HepG2 (cell line): ENCODE data around the gene SLC34A3. TPM values are rescaled to one million over a fixed set of nuclear protein-coding genes. Genes with fewer than 3 reads are reported as not detected.

Source experiments
- ATF1 ChIP-seq: IDR thresholded peaks from 2 replicates; pipeline ENCODE4 v1.6.1; 2016; ENCODE audit warnings: mild to moderate bottlenecking, control low read depth
- BORCS8-MEF2B ChIP-seq: sonication (generic); formaldehyde crosslinking; IDR thresholded peaks from 2 replicates; pipeline ENCODE4 v1.8.0; 2022; ENCODE audit warnings: mild to moderate bottlenecking, missing genetic modification reagents
- CBX5 ChIP-seq: sonication (generic); formaldehyde crosslinking; IDR thresholded peaks from 2 replicates; pipeline ENCODE4 v1.4.0; 2020; ENCODE audit warnings: missing genetic modification reagents, borderline replicate concordance
- FOXJ3 ChIP-seq: sonication (generic); formaldehyde crosslinking; IDR thresholded peaks from 2 replicates; pipeline ENCODE4 v1.4.0; 2020; ENCODE audit warnings: missing genetic modification reagents, mild to moderate bottlenecking, borderline replicate concordance
- KDM5B ChIP-seq: sonication (generic); formaldehyde crosslinking; IDR thresholded peaks from 2 replicates; pipeline ENCODE4 v1.4.0; 2020; ENCODE audit warnings: missing genetic modification reagents, mild to moderate bottlenecking, borderline replicate concordance
- KLF15 ChIP-seq: sonication (generic); formaldehyde crosslinking; IDR thresholded peaks from 2 replicates; pipeline ENCODE4 v1.8.1; 2023; ENCODE audit warnings: borderline replicate concordance, mild to moderate bottlenecking, inconsistent platforms, missing genetic modification reagents, mixed read lengths
- NFKB2 ChIP-seq: sonication (generic); formaldehyde crosslinking; IDR thresholded peaks from 2 replicates; pipeline ENCODE4 v1.4.0; 2020; ENCODE audit warnings: missing genetic modification reagents, borderline replicate concordance
- NR1H2 ChIP-seq: sonication (generic); formaldehyde crosslinking; IDR thresholded peaks from 2 replicates; pipeline ENCODE4 v1.8.1; 2022; ENCODE audit warnings: low read depth, missing genetic modification reagents, borderline replicate concordance
- RBM22 ChIP-seq: fragments of 200-400 bp; formaldehyde crosslinking; optimal IDR thresholded peaks from 2 replicates; pipeline ENCODE3; 2017; ENCODE audit warnings: mild to moderate bottlenecking, low read length, moderate library complexity
- SMARCC2 ChIP-seq: fragments of 450-650 bp; IDR thresholded peaks from 2 replicates; pipeline ENCODE4 v1.6.1; 2017; ENCODE audit warnings: antibody characterized with exemption, mild to moderate bottlenecking
- SRSF4 ChIP-seq: fragments of 200-400 bp; formaldehyde crosslinking; IDR thresholded peaks from one replicate; pipeline ENCODE4 v1.6.1; 2018; ENCODE audit warnings: mild to moderate bottlenecking, low read depth, low read length, moderate library complexity; ENCODE audit not compliant: poor library complexity, severe bottlenecking
- YY1 ChIP-seq: IDR thresholded peaks from 2 replicates; pipeline ENCODE4 v1.6.1; 2011; ENCODE audit warnings: low read length, low read depth, moderate library complexity, mild to moderate bottlenecking; ENCODE audit not compliant: insufficient read depth, insufficient replicate concordance
- ZBTB7A ChIP-seq: sonication (generic); formaldehyde crosslinking; IDR thresholded peaks from 2 replicates; pipeline ENCODE4 v1.8.0; 2022; ENCODE audit warnings: mild to moderate bottlenecking, missing genetic modification reagents
- ZC3H13 ChIP-seq: sonication (generic); formaldehyde crosslinking; IDR thresholded peaks from 2 replicates; pipeline ENCODE4 v1.8.1; 2023; ENCODE audit warnings: mild to moderate bottlenecking, missing genetic modification reagents, moderate library complexity
- ZFP90 ChIP-seq: sonication (generic); formaldehyde crosslinking; IDR thresholded peaks from 2 replicates; pipeline ENCODE4 v1.8.0; 2022; ENCODE audit warnings: missing genetic modification reagents, mild to moderate bottlenecking, inconsistent platforms, borderline replicate concordance
- ZNF30 ChIP-seq: sonication (generic); formaldehyde crosslinking; IDR thresholded peaks from 2 replicates; pipeline ENCODE4 v1.5.0; 2020; ENCODE audit warnings: mild to moderate bottlenecking, missing genetic modification reagents
- ZNF431 ChIP-seq: sonication (generic); formaldehyde crosslinking; IDR thresholded peaks from 2 replicates; pipeline ENCODE4 v1.9.0; 2022; ENCODE audit warnings: missing genetic modification reagents, low read depth, mild to moderate bottlenecking, borderline replicate concordance
- ZNF441 ChIP-seq: sonication (generic); formaldehyde crosslinking; IDR thresholded peaks from 2 replicates; pipeline ENCODE4 v1.7.0; 2021; ENCODE audit warnings: missing genetic modification reagents, borderline replicate concordance
- ZNF468 ChIP-seq: sonication (generic); formaldehyde crosslinking; IDR thresholded peaks from 2 replicates; pipeline ENCODE4 v1.8.0; 2022; ENCODE audit warnings: mild to moderate bottlenecking, moderate library complexity, missing genetic modification reagents
- ZNF564 ChIP-seq: sonication (generic); formaldehyde crosslinking; IDR thresholded peaks from 2 replicates; pipeline ENCODE4 v1.8.1; 2023; ENCODE audit warnings: mild to moderate bottlenecking, missing genetic modification reagents
- ZNF672 ChIP-seq: sonication (generic); formaldehyde crosslinking; IDR thresholded peaks from 2 replicates; pipeline ENCODE4 v1.8.1; 2022; ENCODE audit warnings: missing genetic modification reagents
- polyA plus RNA-seq, 8 experiments: library from polyadenylated mRNA; depleted of rRNA in 3 of 8; stranded (reverse) in 7 of 8; unstranded in 1 of 8; fragments of >200 nt; fragmentation: Illumina TruSeq in 4 of 8; extraction: Trizol in 4 of 8; gene quantifications; 2 replicates each; pipeline versions ENCODE4 v1.2.1 to v1.2.3, GENCODE V29; 2011 to 2016; ENCODE audit warnings: low read depth in 4 of 8, missing spikeins in 1 of 8, mixed read lengths in 1 of 8; ENCODE audit not compliant: insufficient read depth in 1 of 8
- total RNA-seq, 5 experiments: library from RNA; depleted of rRNA; stranded (reverse); fragments of >200 nt; fragmentation: Illumina TruSeq; extraction: Trizol; gene quantifications; 2 replicates each; pipeline ENCODE4 v1.2.3, GENCODE V29; 2016; ENCODE audit warnings: low read depth in 1 of 5
- TF ChIP-seq, protein P1 (sequence below): IDR thresholded peaks from 2 replicates; pipeline ENCODE4 v1.6.1; 2018; ENCODE audit warnings: missing genetic modification reagents, mild to moderate bottlenecking, missing compliant biosample characterization
- TF ChIP-seq, protein P2 (sequence below): IDR thresholded peaks from 2 replicates; pipeline ENCODE4 v1.6.1; 2018; ENCODE audit warnings: missing genetic modification reagents
- TF ChIP-seq, protein P3 (sequence below): sonication (generic); formaldehyde crosslinking; conservative IDR thresholded peaks from 2 replicates; pipeline ENCODE4 v1.5.0; 2020; ENCODE audit warnings: missing genetic modification reagents
- TF ChIP-seq, protein P4 (sequence below): sonication (generic); formaldehyde crosslinking; IDR thresholded peaks from 2 replicates; pipeline ENCODE4 v1.5.1; 2020; ENCODE audit warnings: mild to moderate bottlenecking, missing genetic modification reagents, moderate library complexity
- TF ChIP-seq, protein P5 (sequence below): IDR thresholded peaks from 2 replicates; pipeline ENCODE4 v1.6.1; 2012; ENCODE audit warnings: inconsistent platforms

Gene SLC34A3
- total and polyA plus RNA-seq, 2 of the 13 experiments (the other 11 are each of a cell fraction or from before 2014, with no cell fraction given): 0.07 to 1.0 TPM

DNA sequence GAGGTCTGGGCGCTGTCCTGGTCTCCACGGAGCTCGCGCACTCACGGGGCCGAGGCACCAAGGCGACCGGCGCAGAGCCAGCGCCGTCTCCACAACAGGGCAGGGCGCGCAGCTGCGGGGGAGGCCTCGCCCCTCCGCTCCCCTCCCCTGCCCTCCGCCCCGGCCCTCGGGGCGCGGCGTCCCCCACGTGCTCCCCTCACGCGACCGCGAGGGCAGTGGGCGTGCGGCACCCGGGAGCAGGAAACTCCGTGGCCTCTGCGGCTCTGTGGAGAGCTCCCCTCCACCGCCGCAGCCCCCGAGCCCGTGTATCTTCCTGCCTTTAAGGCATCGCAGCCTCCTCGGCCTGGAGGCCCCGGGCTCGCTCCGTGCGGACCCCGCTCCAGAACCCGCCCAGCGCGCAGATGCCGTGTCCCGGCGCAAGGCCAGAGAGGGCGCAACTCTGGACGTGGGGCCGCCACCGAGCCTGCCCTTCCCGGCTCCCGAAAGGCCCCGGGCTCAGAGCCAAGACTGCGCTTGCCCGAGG lies 9.7 kb downstream of the SLC34A3 start (continued):
- TF ChIP-seq, protein P1, sequence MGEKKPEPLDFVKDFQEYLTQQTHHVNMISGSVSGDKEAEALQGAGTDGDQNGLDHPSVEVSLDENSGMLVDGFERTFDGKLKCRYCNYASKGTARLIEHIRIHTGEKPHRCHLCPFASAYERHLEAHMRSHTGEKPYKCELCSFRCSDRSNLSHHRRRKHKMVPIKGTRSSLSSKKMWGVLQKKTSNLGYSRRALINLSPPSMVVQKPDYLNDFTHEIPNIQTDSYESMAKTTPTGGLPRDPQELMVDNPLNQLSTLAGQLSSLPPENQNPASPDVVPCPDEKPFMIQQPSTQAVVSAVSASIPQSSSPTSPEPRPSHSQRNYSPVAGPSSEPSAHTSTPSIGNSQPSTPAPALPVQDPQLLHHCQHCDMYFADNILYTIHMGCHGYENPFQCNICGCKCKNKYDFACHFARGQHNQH (CRISPR knock-in tag): peak; percentile 15
- TF ChIP-seq, protein P2, sequence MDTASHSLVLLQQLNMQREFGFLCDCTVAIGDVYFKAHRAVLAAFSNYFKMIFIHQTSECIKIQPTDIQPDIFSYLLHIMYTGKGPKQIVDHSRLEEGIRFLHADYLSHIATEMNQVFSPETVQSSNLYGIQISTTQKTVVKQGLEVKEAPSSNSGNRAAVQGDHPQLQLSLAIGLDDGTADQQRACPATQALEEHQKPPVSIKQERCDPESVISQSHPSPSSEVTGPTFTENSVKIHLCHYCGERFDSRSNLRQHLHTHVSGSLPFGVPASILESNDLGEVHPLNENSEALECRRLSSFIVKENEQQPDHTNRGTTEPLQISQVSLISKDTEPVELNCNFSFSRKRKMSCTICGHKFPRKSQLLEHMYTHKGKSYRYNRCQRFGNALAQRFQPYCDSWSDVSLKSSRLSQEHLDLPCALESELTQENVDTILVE (CRISPR knock-in tag): peak; percentile 96
- no peak for TF ChIP-seq ZNF468
- TF ChIP-seq KLF15: no peak; the same call in 1 of the 2 replicates
- TF ChIP-seq NFKB2 (CRISPR knock-in tag): peak; percentile 77; the same call in 1 of the 2 replicates
- TF ChIP-seq ZC3H13 (CRISPR knock-in tag): peak; percentile 74; the same call in 1 of the 2 replicates
- TF ChIP-seq, protein P3, sequence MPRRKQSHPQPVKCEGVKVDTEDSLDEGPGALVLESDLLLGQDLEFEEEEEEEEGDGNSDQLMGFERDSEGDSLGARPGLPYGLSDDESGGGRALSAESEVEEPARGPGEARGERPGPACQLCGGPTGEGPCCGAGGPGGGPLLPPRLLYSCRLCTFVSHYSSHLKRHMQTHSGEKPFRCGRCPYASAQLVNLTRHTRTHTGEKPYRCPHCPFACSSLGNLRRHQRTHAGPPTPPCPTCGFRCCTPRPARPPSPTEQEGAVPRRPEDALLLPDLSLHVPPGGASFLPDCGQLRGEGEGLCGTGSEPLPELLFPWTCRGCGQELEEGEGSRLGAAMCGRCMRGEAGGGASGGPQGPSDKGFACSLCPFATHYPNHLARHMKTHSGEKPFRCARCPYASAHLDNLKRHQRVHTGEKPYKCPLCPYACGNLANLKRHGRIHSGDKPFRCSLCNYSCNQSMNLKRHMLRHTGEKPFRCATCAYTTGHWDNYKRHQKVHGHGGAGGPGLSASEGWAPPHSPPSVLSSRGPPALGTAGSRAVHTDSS: no peak
- TF ChIP-seq CBX5: no peak
- TF ChIP-seq ZNF431: peak; percentile 69; the same call in 1 of the 2 replicates
- 0 out of 2 replicates have a peak, but pooled peaks have one; percentile 76 for TF ChIP-seq ZFP90 (CRISPR knock-in tag)
- TF ChIP-seq ZBTB7A: peak; percentile 89
- TF ChIP-seq NR1H2 (CRISPR knock-in tag): no peak; the same call in 1 of the 2 replicates
- TF ChIP-seq ATF1 (CRISPR knock-in tag): no peak
- TF ChIP-seq BORCS8-MEF2B (CRISPR knock-in tag): peak; percentile 78
- no peak for TF ChIP-seq RBM22
- TF ChIP-seq, protein P4, sequence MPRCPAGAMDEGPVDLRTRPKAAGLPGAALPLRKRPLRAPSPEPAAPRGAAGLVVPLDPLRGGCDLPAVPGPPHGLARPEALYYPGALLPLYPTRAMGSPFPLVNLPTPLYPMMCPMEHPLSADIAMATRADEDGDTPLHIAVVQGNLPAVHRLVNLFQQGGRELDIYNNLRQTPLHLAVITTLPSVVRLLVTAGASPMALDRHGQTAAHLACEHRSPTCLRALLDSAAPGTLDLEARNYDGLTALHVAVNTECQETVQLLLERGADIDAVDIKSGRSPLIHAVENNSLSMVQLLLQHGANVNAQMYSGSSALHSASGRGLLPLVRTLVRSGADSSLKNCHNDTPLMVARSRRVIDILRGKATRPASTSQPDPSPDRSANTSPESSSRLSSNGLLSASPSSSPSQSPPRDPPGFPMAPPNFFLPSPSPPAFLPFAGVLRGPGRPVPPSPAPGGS: 0 out of 2 replicates have a peak, but pooled peaks have one; percentile 39
- TF ChIP-seq ZNF564 (CRISPR knock-in tag): peak; percentile 50; the same call in 1 of the 2 replicates
- peak; percentile 29 for TF ChIP-seq YY1
- peak; percentile 92 for TF ChIP-seq KDM5B (CRISPR knock-in tag)
- peak; percentile 64; the same call in 1 of the 2 replicates for TF ChIP-seq ZNF30 (CRISPR knock-in tag)
- peak; percentile 28; the same call in 1 of the 2 replicates for TF ChIP-seq ZNF441
- TF ChIP-seq, protein P5, sequence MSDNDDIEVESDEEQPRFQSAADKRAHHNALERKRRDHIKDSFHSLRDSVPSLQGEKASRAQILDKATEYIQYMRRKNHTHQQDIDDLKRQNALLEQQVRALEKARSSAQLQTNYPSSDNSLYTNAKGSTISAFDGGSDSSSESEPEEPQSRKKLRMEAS: no peak
- TF ChIP-seq FOXJ3 (CRISPR knock-in tag): no peak
- TF ChIP-seq ZNF672 (CRISPR knock-in tag): no peak
- TF ChIP-seq SRSF4: no peak
- TF ChIP-seq SMARCC2: no peak
